Loucy (cell line): Measurements from ENCODE around the gene PRPH.
A peak's percentile ranks its signal among the peaks of the same experiment; 100 is the strongest.

Source experiments
- H2AFZ ChIP-seq: fragments of 200-600 bp; sonication (generic); 2 replicates; pipeline ENCODE4 v1.6.0; 2016; ENCODE audit warnings: antibody characterized with exemption, mild to moderate bottlenecking, low read length, moderate library complexity
- H3F3A ChIP-seq: fragments of 200-600 bp; 2 replicates; pipeline ENCODE4 v1.6.0; 2016; ENCODE audit warnings: antibody characterized with exemption, low read depth, mild to moderate bottlenecking
- H3K27me3 ChIP-seq: fragments of 200-600 bp; sonication (generic); 2 replicates; pipeline ENCODE4 v1.6.1; 2014; ENCODE audit warnings: low read length, mild to moderate bottlenecking; ENCODE audit not compliant: insufficient read depth, poor library complexity, severe bottlenecking
- H3K36me3 ChIP-seq: fragments of 200-600 bp; sonication (generic); 2 replicates; pipeline ENCODE4 v1.6.1; 2016; ENCODE audit warnings: low read length; ENCODE audit not compliant: insufficient read depth
- H3K4me1 ChIP-seq: fragments of 200-600 bp; sonication (generic); 2 replicates; pipeline ENCODE4 v1.5.1; 2014; ENCODE audit warnings: low read length, mild to moderate bottlenecking; ENCODE audit not compliant: insufficient read depth, poor library complexity, severe bottlenecking
- H3K4me2 ChIP-seq: fragments of 200-600 bp; sonication (generic); 2 replicates; pipeline ENCODE4 v1.6.0; 2014; ENCODE audit warnings: antibody characterized with exemption, low read length, low read depth, mild to moderate bottlenecking; ENCODE audit not compliant: poor library complexity, severe bottlenecking
- H3K4me3 ChIP-seq: fragments of 200-600 bp; sonication (generic); 2 replicates; pipeline ENCODE4 v1.5.1; 2014; ENCODE audit warnings: low read length, mild to moderate bottlenecking, mixed read lengths; ENCODE audit not compliant: poor library complexity, severe bottlenecking
- H3K79me2 ChIP-seq: fragments of 200-600 bp; sonication (generic); 2 replicates; pipeline ENCODE4 v1.6.1; 2014; ENCODE audit warnings: low read length; ENCODE audit not compliant: insufficient read depth
- H3K9ac ChIP-seq: fragments of 200-600 bp; sonication (generic); 2 replicates; pipeline ENCODE4 v1.6.0; 2014; ENCODE audit warnings: mild to moderate bottlenecking, low read depth, low read length, moderate library complexity; ENCODE audit not compliant: poor library complexity, severe bottlenecking
- H3K9me2 ChIP-seq: fragments of 200-600 bp; sonication (generic); replicated peaks from 2 replicates; pipeline ENCODE4 v1.6.1; 2016; ENCODE audit warnings: low read depth, low read length, mixed read lengths
- H3K9me3 ChIP-seq: fragments of 200-600 bp; sonication (generic); 2 replicates; pipeline ENCODE4 v1.6.1; 2014; ENCODE audit warnings: mild to moderate bottlenecking, antibody characterized with exemption, low read length, low read depth; ENCODE audit not compliant: insufficient read depth
- H4K20me1 ChIP-seq: fragments of 200-600 bp; sonication (generic); 2 replicates; pipeline ENCODE4 v1.6.0; 2014; ENCODE audit warnings: antibody characterized with exemption, low read length, mild to moderate bottlenecking; ENCODE audit not compliant: insufficient read depth, poor library complexity, severe bottlenecking
- EZH2phosphoT487 ChIP-seq: fragments of 200-600 bp; IDR thresholded peaks from 2 replicates; pipeline ENCODE4 v1.6.1; 2018; ENCODE audit warnings: antibody characterized with exemption, mild to moderate bottlenecking, moderate library complexity, borderline replicate concordance
- TF ChIP-seq, protein P1 (sequence below): fragments of 200-600 bp; sonication (generic); conservative IDR thresholded peaks from 2 replicates; pipeline ENCODE4 v1.5.1; 2014; ENCODE audit warnings: mild to moderate bottlenecking, antibody characterized with exemption, low read length

Gene PRPH

DNA sequence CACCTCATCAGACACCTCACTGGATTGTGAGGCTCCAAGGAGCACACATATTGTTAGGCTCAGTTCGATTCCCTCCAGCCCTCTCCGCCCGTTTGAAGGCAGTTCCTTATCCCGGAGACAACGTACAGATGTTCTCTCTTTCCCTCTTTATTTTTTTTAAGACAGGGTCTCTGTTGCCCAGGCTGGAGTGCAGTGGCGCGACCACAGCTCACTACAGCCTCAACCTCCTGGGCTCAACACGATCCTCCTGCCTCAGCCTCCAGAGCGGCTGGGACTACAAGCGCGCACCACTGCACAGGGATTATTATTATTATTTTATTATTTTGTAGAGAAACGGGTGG is 27.4 kb downstream of the PRPH start:
- H3F3A ChIP-seq, result no peaks in the 10 kb centered on the region
- H4K20me1 ChIP-seq, result peaks cover 5% of the 10 kb centered on the region
- peaks cover 23% of the 10 kb centered on the region for H3K4me1 ChIP-seq
- no peaks in the 10 kb centered on the region for H3K9me3 ChIP-seq
- TF ChIP-seq EZH2phosphoT487, result no peak
- TF ChIP-seq, protein P1, sequence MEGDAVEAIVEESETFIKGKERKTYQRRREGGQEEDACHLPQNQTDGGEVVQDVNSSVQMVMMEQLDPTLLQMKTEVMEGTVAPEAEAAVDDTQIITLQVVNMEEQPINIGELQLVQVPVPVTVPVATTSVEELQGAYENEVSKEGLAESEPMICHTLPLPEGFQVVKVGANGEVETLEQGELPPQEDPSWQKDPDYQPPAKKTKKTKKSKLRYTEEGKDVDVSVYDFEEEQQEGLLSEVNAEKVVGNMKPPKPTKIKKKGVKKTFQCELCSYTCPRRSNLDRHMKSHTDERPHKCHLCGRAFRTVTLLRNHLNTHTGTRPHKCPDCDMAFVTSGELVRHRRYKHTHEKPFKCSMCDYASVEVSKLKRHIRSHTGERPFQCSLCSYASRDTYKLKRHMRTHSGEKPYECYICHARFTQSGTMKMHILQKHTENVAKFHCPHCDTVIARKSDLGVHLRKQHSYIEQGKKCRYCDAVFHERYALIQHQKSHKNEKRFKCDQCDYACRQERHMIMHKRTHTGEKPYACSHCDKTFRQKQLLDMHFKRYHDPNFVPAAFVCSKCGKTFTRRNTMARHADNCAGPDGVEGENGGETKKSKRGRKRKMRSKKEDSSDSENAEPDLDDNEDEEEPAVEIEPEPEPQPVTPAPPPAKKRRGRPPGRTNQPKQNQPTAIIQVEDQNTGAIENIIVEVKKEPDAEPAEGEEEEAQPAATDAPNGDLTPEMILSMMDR, result no peak
- H3K4me3 ChIP-seq, result peak overlapping the region; percentile 90
- H2AFZ ChIP-seq, result peak overlapping the region; percentile 76
- no peaks in the 10 kb centered on the region for H3K9me2 ChIP-seq
- peaks cover 16% of the 10 kb centered on the region; the same call in 1 of the 2 replicates for H3K36me3 ChIP-seq
- H3K9ac ChIP-seq, result peak overlapping the region; percentile 91
- no peaks in the 10 kb centered on the region for H3K27me3 ChIP-seq
- peaks cover 46% of the 10 kb centered on the region for H3K79me2 ChIP-seq
- peak overlapping the region; percentile 87 for H3K4me2 ChIP-seq

DNA sequence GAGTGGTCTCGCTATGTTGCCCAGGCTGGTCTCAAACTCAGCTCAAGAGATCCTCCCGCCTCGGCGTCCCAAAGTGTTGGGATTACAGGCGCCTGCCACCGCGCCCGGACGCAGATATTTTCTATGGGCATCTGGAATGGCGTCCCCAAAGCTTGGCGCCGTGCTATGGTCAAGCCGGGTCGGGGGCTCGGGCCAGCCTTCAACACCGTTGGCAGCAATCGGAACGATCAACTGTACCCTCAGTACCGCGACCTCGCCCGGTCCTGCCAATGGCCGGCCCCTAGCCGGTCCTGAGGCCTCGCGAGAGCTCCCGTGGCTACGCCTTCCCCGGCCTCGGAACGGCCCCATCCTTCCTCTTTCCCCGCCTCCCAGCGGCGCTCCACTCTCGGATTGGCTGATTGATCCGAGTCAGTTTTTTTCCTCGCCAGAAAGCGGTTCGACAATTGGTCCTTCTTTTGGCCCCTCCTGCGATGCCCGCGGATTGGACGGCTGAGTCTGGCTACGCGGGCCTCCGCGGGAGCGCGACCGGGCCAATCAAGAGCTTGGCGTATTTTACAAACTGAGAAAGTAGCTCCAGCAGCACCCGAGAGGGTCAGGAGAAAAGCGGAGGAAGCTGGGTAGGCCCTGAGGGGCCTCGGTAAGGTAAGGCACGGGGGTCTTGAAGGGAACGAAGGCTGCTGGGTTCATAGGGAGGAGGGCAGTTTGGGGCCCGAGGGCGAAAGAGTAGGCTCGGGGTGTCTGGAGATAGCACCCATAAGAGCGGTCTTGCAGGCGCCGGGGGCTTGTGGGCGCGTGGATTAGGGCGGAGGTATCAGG is 28.0 kb downstream of the PRPH start, which contains the start of gene TROAP:
Gene TROAP (plus strand): TSS at position 548 of the 816 bp plus-strand sequence. CDS start 354 bp downstream, outside the sequence.
- Histone ChIP-seq H3K4me2 (peak within 1 kb of the TSS; percentile 87), H3F3A (no peaks in the 10 kb centered on the region), H3K9ac (peak within 1 kb of the TSS; percentile 93), H3K4me1 (peaks cover 23% of the 10 kb centered on the region), H4K20me1 (peaks cover 5% of the 10 kb centered on the region), H3K9me3 (no peaks in the 10 kb centered on the region), H3K79me2 (peaks cover 48% of the 10 kb centered on the region), H3K4me3 (peak within 1 kb of the TSS; percentile 90), H3K36me3 (peaks cover 17% of the 10 kb centered on the region; the same call in 1 of the 2 replicates), H2AFZ (peak within 1 kb of the TSS; percentile 76), H3K9me2 (no peaks in the 10 kb centered on the region), H3K27me3 (no peaks in the 10 kb centered on the region)
- no peak for TF ChIP-seq EZH2phosphoT487
- TF ChIP-seq, protein P1, result no peak

DNA sequence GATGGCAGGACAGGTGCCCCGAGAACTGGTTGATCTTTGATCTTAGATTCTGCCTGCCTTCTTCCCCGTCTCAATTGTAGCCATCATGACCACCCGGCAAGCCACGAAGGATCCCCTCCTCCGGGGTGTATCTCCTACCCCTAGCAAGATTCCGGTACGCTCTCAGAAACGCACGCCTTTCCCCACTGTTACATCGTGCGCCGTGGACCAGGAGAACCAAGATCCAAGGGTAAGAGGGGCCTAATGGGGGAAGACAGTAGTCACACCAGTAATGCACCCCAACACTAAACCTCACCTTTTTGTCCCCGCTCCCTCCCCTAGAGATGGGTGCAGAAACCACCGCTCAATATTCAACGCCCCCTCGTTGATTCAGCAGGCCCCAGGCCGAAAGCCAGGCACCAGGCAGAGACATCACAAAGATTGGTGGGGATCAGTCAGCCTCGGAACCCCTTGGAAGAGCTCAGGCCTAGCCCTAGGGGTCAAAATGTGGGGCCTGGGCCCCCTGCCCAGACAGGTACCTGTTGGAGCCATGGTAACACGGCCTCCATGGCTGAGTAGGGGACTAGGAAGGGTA is 28.7 kb downstream of the PRPH start:
- H2AFZ ChIP-seq, result peak overlapping the region; percentile 76
- H3K9me3 ChIP-seq, result no peaks in the 10 kb centered on the region
- peaks cover 23% of the 10 kb centered on the region for H3K4me1 ChIP-seq
- no peaks in the 10 kb centered on the region for H3K27me3 ChIP-seq
- peaks cover 48% of the 10 kb centered on the region for H3K79me2 ChIP-seq
- peak overlapping the region; percentile 83 for H3K4me2 ChIP-seq
- H3K9me2 ChIP-seq, result no peaks in the 10 kb centered on the region
- TF ChIP-seq EZH2phosphoT487, result no peak
- TF ChIP-seq, protein P1, result no peak
- H4K20me1 ChIP-seq, result peaks cover 5% of the 10 kb centered on the region
- H3F3A ChIP-seq, result no peaks in the 10 kb centered on the region
- H3K9ac ChIP-seq, result peak overlapping the region; percentile 93
- H3K36me3 ChIP-seq, result peaks cover 17% of the 10 kb centered on the region; the same call in 1 of the 2 replicates
- peak overlapping the region; percentile 90 for H3K4me3 ChIP-seq
